Neutrophil (primary cell): ENCODE data around the gene TACSTD2.

Experiments used
- H3K27ac ChIP-seq: fragments of 200-600 bp; sonication (generic); 2 replicates; pipeline ENCODE4 v1.5.1; 2016; ENCODE audit warnings: mild to moderate bottlenecking, moderate library complexity
- H3K27me3 ChIP-seq: fragments of 200-600 bp; sonication (generic); 2 replicates; pipeline ENCODE4 v1.6.0; 2016; ENCODE audit warnings: mild to moderate bottlenecking
- H3K36me3 ChIP-seq: fragments of 200-600 bp; sonication (generic); 2 replicates; pipeline ENCODE4 v1.5.1; 2017
- H3K4me1 ChIP-seq, 2 experiments: fragments of 200-600 bp in 1 of 2; sonication (generic) in 1 of 2; 1 replicate in 1 of 2; 2 replicates in 1 of 2; pipeline versions ENCODE4 v1.5.1 to v1.6.1; 2013 to 2016; ENCODE audit warnings: low read depth in 1 of 2, low read length in 1 of 2, mild to moderate bottlenecking in 1 of 2, moderate library complexity in 1 of 2; ENCODE audit not compliant: control insufficient read depth in 1 of 2, insufficient read depth in 1 of 2
- H3K4me3 ChIP-seq, 2 experiments: fragments of 200-600 bp in 1 of 2; sonication (generic) in 1 of 2; 1 replicate in 1 of 2; 2 replicates in 1 of 2; pipeline ENCODE4 v1.5.1; 2013 to 2016; ENCODE audit warnings: low read depth in 1 of 2, low read length in 1 of 2, mild to moderate bottlenecking in 1 of 2, moderate library complexity in 1 of 2
- H3K9me3 ChIP-seq: fragments of 200-600 bp; sonication (generic); 2 replicates; pipeline ENCODE4 v1.5.1; 2016
- TF ChIP-seq, protein P1 (sequence below): fragments of 200-600 bp; sonication (generic); IDR thresholded peaks from 2 replicates; pipeline ENCODE4 v1.5.1; 2016; ENCODE audit warnings: antibody characterized with exemption

The TACSTD2 gene

GRCh38 chr1:58594546-58594945 lies 17.5 kb upstream of the TACSTD2 start:
- Histone ChIP-seq H3K36me3 (no peaks in the 10 kb centered on the region), H3K9me3 (no peaks in the 10 kb centered on the region), H3K27ac (no peak overlapping the region), H3K27me3 (no peaks in the 10 kb centered on the region), H3K4me1 (peaks cover 11 to 17% of the 10 kb centered on the region in 2 experiments), H3K4me3 (no peak overlapping the region)
- TF ChIP-seq, protein P1, sequence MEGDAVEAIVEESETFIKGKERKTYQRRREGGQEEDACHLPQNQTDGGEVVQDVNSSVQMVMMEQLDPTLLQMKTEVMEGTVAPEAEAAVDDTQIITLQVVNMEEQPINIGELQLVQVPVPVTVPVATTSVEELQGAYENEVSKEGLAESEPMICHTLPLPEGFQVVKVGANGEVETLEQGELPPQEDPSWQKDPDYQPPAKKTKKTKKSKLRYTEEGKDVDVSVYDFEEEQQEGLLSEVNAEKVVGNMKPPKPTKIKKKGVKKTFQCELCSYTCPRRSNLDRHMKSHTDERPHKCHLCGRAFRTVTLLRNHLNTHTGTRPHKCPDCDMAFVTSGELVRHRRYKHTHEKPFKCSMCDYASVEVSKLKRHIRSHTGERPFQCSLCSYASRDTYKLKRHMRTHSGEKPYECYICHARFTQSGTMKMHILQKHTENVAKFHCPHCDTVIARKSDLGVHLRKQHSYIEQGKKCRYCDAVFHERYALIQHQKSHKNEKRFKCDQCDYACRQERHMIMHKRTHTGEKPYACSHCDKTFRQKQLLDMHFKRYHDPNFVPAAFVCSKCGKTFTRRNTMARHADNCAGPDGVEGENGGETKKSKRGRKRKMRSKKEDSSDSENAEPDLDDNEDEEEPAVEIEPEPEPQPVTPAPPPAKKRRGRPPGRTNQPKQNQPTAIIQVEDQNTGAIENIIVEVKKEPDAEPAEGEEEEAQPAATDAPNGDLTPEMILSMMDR: no peak

GRCh38 chr1:58592522-58593134 lies 15.6 kb upstream of the TACSTD2 start:
- peaks cover 1 to 2% of the 10 kb centered on the region in 2 experiments for H3K4me1 ChIP-seq
- no peaks in the 10 kb centered on the region for H3K36me3 ChIP-seq
- no peak overlapping the region for H3K4me3 ChIP-seq
- no peaks in the 10 kb centered on the region for H3K9me3 ChIP-seq
- H3K27me3 ChIP-seq: no peaks in the 10 kb centered on the region
- H3K27ac ChIP-seq: no peak overlapping the region
- TF ChIP-seq, protein P1: no peak

DNA sequence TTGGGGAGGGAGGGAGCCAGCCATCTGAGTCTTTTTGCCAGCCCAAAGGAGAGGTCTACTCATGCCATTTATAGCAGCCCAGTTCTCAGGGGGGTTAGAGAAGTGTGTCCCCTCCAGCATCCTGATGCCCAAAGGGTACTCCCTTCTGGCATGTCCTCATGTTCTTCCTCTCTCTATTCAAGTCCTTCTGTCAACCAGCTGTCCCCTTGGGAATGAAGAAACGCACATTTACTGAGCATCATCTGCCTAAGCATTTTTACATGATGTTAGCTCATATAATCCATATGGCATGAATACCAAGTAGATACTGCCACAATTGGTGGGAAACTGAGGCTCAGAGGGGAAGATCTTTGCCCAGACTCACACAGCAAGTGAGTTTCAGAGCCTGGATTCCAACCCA lies 14.8 kb upstream of the TACSTD2 start:
- no peaks in the 10 kb centered on the region for H3K4me1 ChIP-seq
- no peak overlapping the region for H3K27ac ChIP-seq
- H3K36me3 ChIP-seq: no peaks in the 10 kb centered on the region
- H3K4me3 ChIP-seq: no peak overlapping the region
- H3K9me3 ChIP-seq: no peaks in the 10 kb centered on the region
- H3K27me3 ChIP-seq: no peaks in the 10 kb centered on the region
- TF ChIP-seq, protein P1: no peak

GRCh38 chr1:58590019-58590418 lies 13.0 kb upstream of the TACSTD2 start:
- Histone ChIP-seq H3K4me1 (peaks cover under 1 to 10% of the 10 kb centered on the region in 2 experiments), H3K4me3 (no peak overlapping the region), H3K27me3 (no peaks in the 10 kb centered on the region), H3K27ac (no peak overlapping the region), H3K9me3 (no peaks in the 10 kb centered on the region), H3K36me3 (no peaks in the 10 kb centered on the region)
- TF ChIP-seq, protein P1: no peak

DNA sequence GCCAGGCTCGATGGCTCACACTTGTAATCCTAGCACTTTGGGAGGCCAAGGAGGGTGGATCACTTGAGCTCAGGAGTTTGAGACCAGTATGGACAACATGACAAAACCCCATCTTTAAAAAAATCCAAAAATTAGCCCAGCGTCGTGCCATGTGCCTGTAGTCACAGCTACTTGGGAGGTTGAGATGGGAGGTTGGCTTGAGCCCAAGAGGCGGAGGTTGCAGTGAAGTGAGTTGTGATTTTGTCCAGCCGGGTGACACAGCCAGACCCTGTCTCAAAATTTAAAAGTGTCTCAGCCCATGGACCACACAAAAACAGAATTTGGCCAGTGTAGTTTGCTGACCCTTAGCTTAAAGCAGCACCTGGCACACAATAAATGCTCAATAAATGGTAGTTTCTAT lies 11.3 kb upstream of the TACSTD2 start:
- no peaks in the 10 kb centered on the region for H3K9me3 ChIP-seq
- TF ChIP-seq, protein P1: no peak
- H3K4me3 ChIP-seq: no peak overlapping the region
- H3K4me1 ChIP-seq: peaks cover 17 to 27% of the 10 kb centered on the region in 2 experiments
- H3K36me3 ChIP-seq: no peaks in the 10 kb centered on the region
- no peaks in the 10 kb centered on the region for H3K27me3 ChIP-seq
- H3K27ac ChIP-seq: no peak overlapping the region
